Measurements from ENCODE around the gene EPHA10.
"Not testable (repeated sequence)": the region's sequence is repeated elsewhere in the genome, so short reads cannot be mapped to it uniquely, and the experiment has no call there.

EPHA10 gene

DNA sequence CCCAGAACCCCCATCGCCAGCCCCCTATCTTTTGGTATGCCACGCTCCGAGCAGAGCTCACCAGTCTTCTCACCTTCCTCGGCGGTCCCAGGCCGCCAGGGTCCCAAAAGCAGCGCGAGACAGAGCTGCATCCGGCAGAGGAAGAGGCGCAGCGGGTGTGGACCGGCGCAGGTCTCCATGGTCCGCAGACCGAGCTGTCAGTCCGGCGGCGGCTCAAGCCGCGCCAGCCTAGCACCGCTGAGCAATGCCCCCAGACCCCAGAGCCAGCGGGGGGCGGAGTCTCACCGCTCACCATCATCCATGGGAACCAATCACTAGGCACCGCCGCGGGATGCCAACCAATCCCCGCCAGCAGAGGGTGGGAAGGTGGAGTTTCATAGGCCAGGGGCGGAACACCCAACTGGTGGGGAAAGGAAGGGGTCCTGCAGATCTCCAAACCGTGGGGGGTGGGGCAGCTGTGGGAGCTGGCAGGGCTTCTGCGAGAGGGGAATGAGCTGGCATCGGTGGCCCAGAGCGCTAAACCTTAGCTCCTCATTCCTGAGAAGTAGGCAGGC lies at the start of gene EPHA10:
Gene EPHA10, minus strand, starts transcription at position 233 of the 554 bp plus-strand sequence. Its CDS starts 54 bp downstream, at position 179.
- DNase-seq = peak; percentile 95

DNA sequence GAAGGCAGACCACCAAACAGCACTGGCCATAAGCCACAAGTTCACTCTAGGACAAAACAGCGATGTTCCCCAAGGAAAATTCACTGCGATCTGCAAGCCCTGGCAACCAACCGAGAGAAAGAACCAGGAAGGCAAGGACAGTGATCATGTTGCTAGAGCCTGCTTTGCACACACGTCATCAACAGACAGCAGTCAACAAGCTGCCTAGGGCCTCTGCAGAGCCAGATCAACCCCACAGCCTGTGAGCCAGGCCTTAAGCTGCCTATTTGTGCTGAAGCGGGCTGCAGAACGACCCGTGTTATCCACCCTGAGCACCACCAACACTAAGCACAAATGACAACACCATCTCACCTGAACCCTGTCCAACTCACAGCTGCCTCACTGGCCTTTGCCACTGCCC lies 49.3 kb upstream of the EPHA10 start:
- peak; percentile 93 for DNase-seq

DNA sequence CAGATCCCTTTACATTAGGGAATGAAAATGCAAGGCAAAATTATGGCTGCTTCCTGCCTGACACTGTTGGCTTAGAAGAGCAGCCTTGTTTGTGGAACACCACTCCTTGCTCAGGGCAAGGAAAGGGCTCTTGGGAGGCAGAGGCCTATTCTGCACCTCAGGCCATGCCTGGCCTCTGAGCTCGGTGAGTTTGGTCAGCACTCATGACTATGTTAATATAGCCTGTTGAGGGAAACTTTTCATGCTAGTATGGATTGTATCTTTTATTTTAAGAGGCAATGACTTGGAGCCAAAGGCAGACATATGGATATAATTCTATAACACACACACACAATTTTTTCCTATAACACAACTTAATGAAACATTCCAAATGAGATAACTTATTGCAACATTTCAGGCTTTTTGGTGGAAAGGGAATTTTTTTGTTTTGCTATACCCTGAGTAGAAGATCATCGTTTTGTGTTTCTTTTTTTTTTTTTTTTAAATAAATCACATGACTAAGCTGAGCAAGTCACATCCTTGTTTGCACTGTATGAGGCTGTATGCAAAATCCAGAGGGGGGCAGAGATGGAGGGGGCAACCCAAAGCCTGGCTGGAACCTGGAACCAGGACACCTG lies 48.7 kb upstream of the EPHA10 start:
- peak; percentile 88 for DNase-seq

DNA sequence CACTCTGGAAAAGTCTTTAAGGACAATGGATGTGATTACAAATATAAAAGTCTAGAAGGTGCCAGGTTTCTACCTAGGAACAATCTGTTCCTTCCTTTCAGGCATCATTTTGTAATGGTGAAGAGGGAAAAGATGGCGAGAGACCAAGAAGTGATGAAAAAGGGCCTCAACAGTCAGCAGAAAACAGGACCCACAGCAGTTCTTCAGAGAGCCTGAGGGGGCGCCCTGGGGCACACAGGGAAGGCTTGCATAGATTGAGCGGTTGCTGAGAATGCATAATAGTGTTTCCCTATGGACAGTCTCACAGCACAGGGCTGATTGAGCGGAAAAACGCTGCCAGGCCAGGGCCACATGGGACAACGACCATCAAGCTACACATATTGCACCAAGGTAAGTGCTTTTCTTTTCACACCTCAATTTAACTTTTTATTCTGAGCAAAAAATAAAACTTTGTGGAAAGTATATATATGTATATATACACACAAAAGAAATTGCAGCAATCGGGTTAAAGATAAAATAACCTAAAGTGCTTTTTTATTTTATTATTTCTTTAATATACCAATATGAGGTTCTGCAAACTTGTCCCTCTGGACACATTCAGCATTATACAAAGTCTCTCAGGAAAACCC lies 46.2 kb upstream of the EPHA10 start:
- peak; percentile 87 for DNase-seq

DNA sequence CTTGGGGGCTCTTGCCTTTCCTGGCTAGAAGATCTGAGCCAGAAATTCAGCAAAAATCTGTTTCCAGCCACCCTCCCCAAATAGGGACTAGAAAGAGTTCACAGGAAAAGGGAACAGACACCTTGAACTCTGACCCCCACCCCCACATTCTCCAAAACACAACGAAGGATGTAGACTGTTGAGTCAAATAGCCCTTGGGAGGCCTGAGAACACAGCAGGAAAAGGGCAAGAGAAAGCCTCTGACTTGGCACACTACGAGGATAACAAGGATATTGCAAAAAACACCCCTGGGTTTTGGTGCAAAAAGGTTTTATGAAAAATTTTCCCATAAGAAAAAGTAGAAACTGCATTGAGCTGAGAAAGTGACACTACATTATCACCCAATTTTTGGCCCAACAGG lies 45.0 kb upstream of the EPHA10 start:
- no peak for DNase-seq

DNA sequence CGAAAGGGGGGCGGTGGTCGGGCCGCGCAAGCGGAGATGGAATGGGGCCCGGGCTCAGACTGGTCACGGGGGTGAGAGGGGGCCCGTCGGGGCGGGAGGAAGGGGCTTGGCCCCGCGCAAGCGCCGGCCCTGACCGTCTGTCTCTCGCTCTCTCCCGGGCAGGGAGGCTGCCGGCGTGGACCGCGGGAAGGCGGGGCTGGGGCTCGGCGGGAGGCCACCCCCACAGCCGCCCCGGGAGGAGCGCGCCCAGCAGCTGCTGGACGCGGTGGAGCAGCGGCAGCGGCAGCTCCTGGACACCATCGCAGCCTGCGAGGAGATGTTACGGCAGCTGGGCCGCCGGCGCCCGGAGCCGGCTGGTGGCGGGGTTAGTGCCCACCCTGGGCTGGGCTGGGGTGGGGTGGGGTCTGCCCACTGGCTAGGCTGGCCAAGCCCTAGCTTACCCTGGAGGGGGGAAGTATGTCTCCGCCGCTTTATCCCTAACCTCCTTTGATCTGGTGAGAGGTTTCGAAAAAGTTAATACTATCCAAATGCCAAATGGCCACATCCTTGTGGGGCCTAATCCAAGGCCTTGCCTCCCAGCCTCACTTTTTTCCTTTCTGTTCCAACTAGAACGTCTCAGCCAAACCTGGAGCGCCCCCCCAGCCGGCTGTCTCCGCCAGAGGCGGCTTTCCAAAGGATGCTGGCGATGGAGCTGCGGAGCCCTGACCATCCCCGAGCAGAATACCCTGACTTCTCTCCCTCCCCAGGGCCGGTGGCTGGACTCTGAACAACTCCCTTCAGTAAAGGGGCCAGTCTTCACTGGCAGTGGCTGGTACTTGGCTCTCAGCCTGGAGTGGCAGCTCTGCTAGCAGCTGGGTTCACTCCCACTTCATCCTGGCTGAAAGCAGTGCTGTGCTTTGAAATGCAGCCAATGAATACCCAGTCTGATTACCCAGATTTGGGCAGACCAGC lies 43.7 kb upstream of the EPHA10 start:
- peak; percentile 81 for DNase-seq

DNA sequence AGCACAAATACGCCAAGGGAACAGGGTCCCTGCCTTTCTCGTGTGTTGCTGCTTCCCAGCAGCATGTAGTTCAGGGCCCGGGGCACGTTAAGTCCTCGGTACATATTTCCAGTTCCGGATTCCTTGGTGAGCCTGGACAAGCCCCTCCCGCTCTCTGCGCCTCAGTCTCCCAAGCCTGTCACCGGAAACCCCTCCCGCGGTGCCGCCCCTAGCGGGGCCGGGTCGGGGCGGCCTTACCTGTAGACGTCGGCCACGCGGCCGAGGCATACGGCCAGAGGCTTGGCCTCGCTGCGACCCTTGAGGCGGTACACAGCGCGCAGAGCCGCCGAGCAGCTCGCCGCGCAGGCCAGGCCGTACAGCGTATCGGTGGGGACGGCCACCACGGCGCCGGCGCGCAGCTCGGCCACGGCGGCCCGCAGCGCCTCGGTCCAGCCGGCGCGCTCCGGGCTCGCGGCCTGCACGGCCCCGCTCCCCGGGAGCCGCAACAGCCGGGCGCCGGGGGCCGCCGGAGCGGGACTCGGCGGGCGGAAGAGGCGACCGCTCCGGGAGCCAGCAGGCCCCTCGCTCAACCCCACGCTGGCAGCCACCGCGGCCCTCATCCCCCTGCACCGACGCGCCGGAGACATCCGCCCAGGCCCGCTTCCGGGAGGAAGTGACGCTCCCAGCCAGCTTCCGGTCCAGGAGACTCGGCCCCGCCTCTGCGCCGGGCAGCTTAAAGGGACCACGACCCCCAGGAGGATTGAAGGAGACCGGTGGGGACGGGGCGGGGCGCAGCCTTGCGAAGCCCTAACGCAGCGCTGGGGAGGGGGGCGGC lies 42.8 kb upstream of the EPHA10 start, which contains the start of the genes C1orf122 and YRDC:
Gene C1orf122, plus strand, starts transcription at position 236 of the 814 bp plus-strand sequence. CDS start 615 bp downstream, outside the sequence.
Gene YRDC, minus strand, starts transcription at position 654 of the 814 bp plus-strand sequence. Its CDS starts 28 bp downstream, at position 626.
- DNase-seq = peak; percentile 97

DNA sequence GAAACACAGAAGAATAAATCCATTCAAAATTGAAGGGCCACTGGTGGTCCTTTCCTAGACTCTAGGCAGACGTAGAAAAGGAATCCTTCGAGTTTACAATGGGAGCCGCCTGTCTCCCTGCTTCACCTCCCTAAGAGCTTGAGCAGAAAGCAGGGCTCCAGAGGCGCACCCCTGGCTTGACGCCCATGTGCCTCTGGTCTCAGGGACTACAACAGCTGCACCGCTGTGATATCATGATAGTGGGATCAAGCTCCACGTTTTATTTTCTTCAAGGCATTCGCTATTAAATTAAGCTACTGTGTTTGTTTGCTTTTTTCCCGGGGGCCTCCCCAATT lies 42.3 kb upstream of the EPHA10 start:
- no peak for DNase-seq

DNA sequence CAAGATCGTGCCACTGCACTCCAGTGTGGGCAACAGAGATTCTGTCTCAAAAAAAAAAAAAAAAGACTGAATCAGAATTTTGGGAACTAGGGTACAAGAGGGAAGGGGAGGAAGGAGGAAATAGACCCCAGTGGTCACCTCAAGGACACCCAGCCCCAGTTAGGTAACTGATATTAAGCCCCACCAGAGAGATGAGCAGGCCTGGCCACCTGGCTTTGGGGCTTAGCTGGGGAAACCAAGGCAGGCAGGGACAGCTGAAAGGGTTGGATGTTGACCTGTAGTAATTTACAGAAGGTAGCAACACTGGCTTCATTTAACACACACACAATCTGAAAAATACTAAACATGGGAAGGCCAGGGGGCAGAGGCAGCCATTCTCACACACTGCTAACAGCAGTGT lies 37.5 kb upstream of the EPHA10 start:
- DNase-seq = no peak

DNA sequence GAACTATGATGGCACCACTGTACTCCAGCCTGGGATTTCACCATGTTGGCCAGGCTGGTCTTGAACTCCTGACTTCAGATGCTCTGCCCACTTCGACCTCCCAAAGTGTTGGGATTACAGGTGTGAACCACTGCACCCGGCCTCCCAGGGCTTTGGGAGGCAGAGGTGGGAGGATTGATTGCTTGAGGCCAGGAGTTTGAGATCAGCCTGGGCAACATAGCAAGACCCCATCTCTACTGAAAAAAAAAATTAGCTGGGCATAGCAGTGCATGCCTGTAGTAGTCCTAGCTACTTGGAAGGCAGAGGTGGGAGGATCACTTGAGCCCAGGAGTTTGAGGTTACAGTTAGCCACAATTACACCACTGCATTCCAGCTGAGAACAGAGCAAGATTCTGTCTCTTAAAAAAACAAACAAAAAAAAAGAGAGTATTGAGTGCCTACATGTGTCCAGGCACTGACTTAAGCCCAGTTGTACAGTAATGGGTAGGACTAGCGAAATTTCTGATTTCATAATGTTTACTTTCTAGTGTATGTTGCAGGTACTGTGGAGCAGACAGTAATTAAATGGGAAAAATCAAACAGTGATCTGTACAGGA lies 32.9 kb upstream of the EPHA10 start:
- DNase-seq = no peak

DNA sequence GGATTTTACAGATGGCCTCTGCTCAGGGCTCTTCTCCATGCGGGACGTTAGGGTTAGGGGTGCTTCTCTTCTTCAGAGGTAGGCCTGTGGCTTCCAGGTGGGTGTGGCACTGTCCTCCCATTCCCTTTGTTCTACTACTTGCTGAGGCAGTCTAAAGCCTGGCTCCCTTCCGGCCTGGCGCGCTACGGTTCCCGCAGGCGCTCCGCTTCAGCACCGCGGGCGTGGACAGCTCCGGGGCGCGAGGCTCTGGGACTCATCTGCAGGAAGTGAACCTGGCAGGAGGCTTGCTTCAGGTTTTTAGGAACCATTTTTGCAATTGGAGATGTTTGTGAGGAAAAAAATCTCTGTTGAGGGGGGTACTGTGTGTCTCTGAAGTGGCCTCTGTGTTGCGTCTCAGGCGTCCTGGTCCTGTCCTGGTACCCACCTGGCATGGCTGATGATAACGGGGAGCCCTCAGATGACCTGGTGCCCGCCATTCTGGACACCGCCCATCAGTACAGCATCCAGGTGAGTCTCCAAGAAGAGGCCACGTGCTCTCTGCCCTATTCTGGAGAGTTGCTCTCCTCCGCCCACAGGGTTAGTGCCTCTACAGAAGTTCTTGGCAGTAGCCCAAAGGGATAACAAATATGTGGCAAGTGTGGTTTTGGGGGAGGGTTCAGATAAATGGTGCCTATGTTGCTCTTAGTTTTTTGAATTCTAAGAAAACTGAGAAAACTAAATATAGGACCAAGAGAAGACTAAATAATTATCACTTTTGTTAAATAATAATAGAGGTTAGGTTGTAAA lies 30.6 kb upstream of the EPHA10 start:
- peak; percentile 54 for DNase-seq

DNA sequence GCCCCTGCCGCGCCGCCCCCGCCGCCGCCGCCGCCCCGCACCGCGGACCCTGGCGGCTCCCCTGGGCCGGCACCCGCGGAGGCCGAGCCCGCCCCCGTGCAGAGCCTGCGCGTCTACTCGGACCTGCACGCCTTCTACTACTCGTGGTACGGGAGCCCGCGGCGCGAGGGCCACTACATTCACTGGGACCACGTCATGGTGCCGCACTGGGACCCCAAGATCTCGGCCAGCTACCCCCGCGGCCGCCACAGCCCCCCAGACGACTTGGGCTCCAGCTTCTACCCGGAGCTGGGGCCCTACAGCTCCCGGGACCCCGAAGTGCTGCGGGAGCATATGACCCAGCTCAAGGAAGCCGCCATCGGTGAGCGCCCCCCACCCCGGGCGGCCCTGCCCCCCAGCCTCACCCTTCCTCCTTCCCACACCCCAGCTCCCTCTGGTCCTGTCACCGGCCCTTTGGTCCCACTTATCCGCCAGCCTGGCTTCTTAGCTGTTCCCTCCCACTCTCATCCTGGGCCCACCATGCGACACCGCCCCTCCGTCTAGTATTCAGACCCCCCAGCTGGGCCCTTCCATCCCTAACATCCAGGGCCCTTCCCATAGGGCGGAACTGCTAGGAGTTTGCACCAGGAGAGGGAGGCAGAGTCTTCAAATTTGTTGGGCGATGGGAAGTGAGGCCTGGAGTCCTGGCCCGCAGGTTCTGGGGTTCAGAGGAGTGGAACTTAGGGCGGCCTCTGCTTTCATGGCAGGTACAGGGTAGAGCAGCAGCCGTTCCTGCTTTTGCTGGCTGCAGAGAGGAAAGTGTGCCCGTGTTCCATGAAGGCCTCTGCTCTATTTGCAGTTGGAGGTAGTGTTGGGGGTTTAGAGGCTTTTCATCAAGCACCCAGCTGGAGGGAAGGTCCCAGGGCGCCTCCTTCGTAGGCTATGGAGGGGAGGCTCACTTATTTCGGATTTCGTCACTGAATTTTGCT lies 29.7 kb upstream of the EPHA10 start:
- peak; percentile 52 for DNase-seq

DNA sequence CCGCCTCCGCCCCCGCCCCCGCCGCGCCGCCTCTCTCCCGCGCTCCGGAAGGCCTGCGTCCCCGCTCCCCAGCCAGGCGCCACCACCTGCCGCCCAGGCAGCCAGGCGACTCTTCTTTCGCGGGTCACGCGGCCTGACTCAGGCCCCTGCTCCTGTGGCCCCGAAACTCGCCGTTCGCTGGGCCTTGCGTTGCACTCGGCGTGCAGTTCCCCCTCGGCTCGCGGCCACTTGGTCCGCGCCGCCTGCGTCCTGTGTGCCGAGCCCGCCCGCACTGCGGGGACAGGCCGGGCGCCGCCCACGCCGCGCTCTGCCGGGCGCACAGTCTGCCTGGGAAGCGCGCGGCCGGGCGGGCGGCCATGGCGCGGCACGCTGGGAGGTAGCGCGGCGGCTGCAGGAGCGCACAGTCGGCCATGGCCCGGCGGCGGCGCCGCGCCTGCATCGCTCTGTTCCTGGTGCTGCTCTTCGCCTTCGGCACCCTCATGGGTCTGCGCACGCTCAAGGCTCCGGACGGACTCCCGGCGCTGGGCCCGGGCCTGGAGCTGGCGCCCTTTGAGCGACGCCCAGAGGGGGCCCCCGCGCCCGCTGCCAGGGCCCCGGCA lies 29.0 kb upstream of the EPHA10 start, which contains the start of gene MANEAL:
Gene MANEAL, plus strand, starts transcription at position 75 of the 599 bp plus-strand sequence. Its CDS starts 336 bp downstream, at position 411.
- peak; percentile 80 for DNase-seq

DNA sequence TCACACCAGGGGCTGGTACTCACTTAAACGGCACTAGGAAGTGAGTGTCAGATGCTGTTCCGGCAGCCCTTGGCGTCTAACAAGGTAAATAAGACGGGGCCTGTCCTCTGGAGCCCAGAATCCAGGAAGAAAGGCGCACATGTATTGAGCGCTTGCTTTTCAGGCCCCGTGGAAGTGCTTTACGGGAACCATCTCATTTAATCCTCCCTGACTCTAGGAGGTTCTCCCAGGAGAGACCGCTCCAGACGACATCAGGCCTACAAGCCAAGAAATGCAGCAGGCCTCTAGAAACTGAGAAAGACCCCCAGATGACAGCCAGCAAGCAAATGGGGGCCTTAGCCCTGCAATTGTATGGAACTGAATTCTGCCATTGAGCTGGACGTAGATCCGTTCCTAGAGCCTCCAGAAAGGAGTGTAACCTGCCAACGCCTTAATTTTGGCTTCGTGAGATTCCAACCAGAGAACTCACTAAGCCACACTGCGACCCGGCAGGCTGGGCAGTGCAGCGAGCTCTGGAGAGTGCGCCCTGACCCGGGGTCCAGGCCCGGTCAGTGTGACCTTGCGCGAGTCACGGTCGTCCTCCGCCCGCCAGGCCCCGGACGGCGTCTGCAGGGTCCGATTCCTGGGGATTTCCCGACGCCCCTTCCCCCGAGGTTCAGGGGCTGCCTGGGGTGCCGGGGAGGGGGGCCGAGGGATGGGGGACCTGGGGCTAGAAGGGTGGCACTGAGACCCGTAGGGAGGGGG lies 28.2 kb upstream of the EPHA10 start:
- DNase-seq = no peak

DNA sequence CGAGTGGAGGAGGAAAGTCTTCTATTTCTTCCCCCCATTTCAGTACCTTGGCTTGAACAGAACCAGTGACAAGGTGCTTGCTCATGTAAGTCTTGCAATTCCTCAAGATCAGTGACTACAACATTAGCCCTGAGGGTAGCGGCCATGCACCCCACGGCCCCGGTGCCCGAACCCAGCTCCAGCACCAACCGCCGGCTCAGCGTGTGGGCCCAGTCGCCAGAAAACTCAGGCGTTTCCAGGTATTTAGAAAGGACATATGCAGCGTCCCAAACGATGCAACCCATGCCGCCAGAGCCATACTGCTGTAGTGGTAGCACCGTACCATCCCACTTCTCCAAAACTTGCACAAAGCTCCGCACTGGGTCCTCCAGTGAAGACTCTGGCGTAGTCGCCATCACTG lies 17.6 kb upstream of the EPHA10 start:
- no peak for DNase-seq

DNA sequence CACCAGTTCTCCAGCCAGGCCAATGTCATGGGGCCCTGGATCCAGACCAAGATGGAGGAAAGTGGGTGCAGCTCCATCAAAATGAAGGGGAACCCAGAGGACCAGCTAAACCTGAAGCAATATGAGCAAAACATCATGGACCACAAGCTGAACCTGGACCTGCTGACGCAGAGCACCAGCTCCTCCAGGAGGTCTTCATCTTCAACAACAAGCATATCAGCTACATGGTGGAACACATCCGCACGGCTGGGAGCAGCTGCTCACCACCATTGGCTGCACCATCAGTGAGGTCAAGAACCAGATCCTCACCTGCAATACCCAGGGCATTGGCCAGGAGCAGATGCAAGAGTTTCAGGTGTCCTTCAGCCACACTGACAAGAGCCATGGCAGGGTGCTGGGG lies 13.7 kb upstream of the EPHA10 start:
- no peak for DNase-seq

DNA sequence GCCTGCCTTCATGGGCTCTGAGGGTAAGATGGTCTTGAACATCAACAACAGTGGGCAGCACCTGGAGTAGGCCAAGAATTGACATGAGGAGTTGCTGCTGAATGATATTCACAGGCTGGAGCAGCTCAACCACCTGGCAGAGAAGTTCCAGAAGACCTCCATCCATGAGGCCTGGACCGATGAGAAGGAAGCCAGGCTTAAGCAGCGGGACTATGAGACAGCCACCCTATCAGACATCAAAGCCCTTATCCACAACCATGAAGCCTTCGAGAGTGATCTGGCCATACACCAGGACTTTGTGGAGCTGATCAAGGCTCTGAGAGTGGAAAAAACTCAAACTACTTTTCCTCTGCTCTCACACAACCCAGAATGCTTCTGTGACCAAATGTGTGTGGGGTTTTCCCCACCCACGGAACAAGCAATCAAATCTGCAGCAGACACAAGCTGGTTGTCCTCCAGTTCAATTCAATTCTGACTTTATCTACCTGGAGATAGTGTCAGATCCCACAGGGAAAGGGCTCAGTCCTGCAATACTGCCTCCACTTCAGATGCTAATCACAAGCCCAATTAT lies 12.1 kb upstream of the EPHA10 start:
- no peak for DNase-seq

DNA sequence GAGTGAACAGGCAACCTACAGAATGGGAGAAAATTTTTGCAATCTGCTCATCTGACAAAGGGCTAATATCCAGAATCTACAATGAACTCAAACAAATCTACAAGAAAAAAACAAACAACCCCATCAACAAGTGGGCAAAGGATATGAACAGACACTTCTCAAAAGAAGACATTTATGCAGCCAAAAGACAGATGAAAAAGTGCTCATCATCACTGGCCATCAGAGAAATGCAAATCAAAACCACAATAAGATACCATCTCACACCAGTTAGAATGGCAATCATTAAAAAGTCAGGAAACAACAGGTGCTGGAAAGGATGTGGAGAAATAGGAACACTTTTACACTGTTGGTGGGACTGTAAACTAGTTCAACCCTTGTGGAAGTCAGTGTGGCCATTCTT lies 6.5 kb upstream of the EPHA10 start:
- DNase-seq = not testable (repeated sequence)
